NCI-H2227 treated with DMSO at 0.1 percent for 48 hours (cell line): ENCODE measurements around the gene KCNAB2.

Experiments
- DNase-seq: peaks from one replicate; lab custom pipeline; 2025; lab: John Stamatoyannopoulos, UW

Gene KCNAB2

GRCh38 chr1:6083385-6083784 is 37.7 kb downstream of the KCNAB2 start:
- no peak for DNase-seq

- DNase-seq: peak; percentile 13
These were observed 38.2 kb downstream of the KCNAB2 start for GRCh38 chr1:6083801-6084446.

- no peak for DNase-seq
These were observed 39.2 kb downstream of the KCNAB2 start for GRCh38 chr1:6084781-6085495.

- no peak for DNase-seq
These were observed 40.0 kb downstream of the KCNAB2 start for GRCh38 chr1:6085666-6086065.

- DNase-seq: no peak
These were observed 40.7 kb downstream of the KCNAB2 start for GRCh38 chr1:6086358-6086757.

- DNase-seq: no peak
These were observed 41.2 kb downstream of the KCNAB2 start for GRCh38 chr1:6086762-6087376.

GRCh38 chr1:6087377-6087772 is 41.7 kb downstream of the KCNAB2 start:
- DNase-seq: no peak

- no peak for DNase-seq
These were observed 42.3 kb downstream of the KCNAB2 start for GRCh38 chr1:6087958-6088357.

- no peak for DNase-seq
These were observed 43.3 kb downstream of the KCNAB2 start for GRCh38 chr1:6088956-6089355.

GRCh38 chr1:6090288-6090687 is 44.6 kb downstream of the KCNAB2 start:
- DNase-seq: no peak

- DNase-seq: peak; percentile 31
These were observed 45.5 kb downstream of the KCNAB2 start for GRCh38 chr1:6090996-6091822.

- DNase-seq: no peak
These were observed 46.1 kb downstream of the KCNAB2 start for GRCh38 chr1:6091823-6092109.

- DNase-seq: no peak
These were observed 46.5 kb downstream of the KCNAB2 start for GRCh38 chr1:6092211-6092610.

GRCh38 chr1:6093071-6093470 is 47.4 kb downstream of the KCNAB2 start:
- no peak for DNase-seq

- no peak for DNase-seq
These were observed 47.9 kb downstream of the KCNAB2 start for GRCh38 chr1:6093611-6094010.

GRCh38 chr1:6094246-6094645 is 48.6 kb downstream of the KCNAB2 start:
- no peak for DNase-seq

GRCh38 chr1:6094801-6095505 is 49.3 kb downstream of the KCNAB2 start:
- no peak for DNase-seq

- no peak for DNase-seq
These were observed 50.0 kb downstream of the KCNAB2 start for GRCh38 chr1:6095511-6096242.

GRCh38 chr1:6096243-6097116 is 50.8 kb downstream of the KCNAB2 start:
- DNase-seq: no peak

GRCh38 chr1:6097117-6097595 is 51.5 kb downstream of the KCNAB2 start:
- no peak for DNase-seq
